H1 (cell line): ENCODE results near the gene CUX1. TPM values are rescaled to one million over a fixed set of nuclear protein-coding genes. Genes with fewer than 3 reads are reported as not detected.

ENCODE experiments used
- CTCF ChIA-PET: fragments of 300-600 bp; sonication (Branson Sonifier 250); formaldehyde crosslinking; loops from one replicate; lab custom pipeline; 2021; ENCODE audit not compliant: partially characterized antibody; lab: Charles Lee
- POLR2A ChIA-PET: fragments of 300-600 bp; sonication (Branson Sonifier 250); formaldehyde crosslinking; loops from one replicate; lab custom pipeline; 2021; ENCODE audit warnings: inconsistent platforms; ENCODE audit not compliant: partially characterized antibody; lab: Charles Lee
- DNase-seq, 2 experiments: peaks; one replicate each; pipeline versions ENCODE4 v3.0.0 to v3.0.0-alpha.2; 2010 to 2022; ENCODE audit warnings: low spot score in 2 of 2, low read depth in 1 of 2, mixed read lengths in 1 of 2
- FAIRE-seq: peaks from 2 replicates; lab custom pipeline; 2011; peaks lifted over from hg19 to GRCh38; lab: Jason Lieb, UNC
- H2AFZ ChIP-seq: 2 replicates; pipeline ENCODE4 v1.8.1; 2012; ENCODE audit warnings: low read length, inconsistent platforms
- H2AK5ac ChIP-seq: 2 replicates; pipeline ENCODE4 v1.6.1; 2013; ENCODE audit warnings: low read depth, low read length
- H2BK120ac ChIP-seq: replicated peaks from 2 replicates; pipeline ENCODE3; 2013; ENCODE audit warnings: low read depth, low read length, inconsistent platforms
- H2BK12ac ChIP-seq: 2 replicates; pipeline ENCODE4 v1.6.1; 2013; ENCODE audit warnings: low read depth, low read length
- H2BK15ac ChIP-seq: 2 replicates; pipeline ENCODE4 v1.6.1; 2013; ENCODE audit warnings: low read length
- H2BK20ac ChIP-seq: 2 replicates; pipeline ENCODE4 v1.6.1; 2013; ENCODE audit warnings: low read length
- H2BK5ac ChIP-seq: 2 replicates; pipeline ENCODE4 v1.6.1; 2013; ENCODE audit warnings: low read depth, low read length
- H3K14ac ChIP-seq: 2 replicates; pipeline ENCODE4 v1.6.1; 2013; ENCODE audit warnings: inconsistent platforms; ENCODE audit not compliant: insufficient read length
- H3K18ac ChIP-seq: 2 replicates; pipeline ENCODE4 v1.6.1; 2013; ENCODE audit warnings: low read length; ENCODE audit errors: extremely low read depth
- H3K23ac ChIP-seq: 2 replicates; pipeline ENCODE4 v1.6.1; 2013; ENCODE audit warnings: inconsistent platforms; ENCODE audit not compliant: insufficient read length
- H3K23me2 ChIP-seq: 2 replicates; pipeline ENCODE4 v1.6.1; 2013; ENCODE audit warnings: low read depth, low read length
- H3K27ac ChIP-seq: 2 replicates; pipeline ENCODE4 v1.6.1; 2011; ENCODE audit warnings: low read depth, low read length, inconsistent platforms
- H3K27me3 ChIP-seq, 4 experiments: replicated peaks in 1 of 4; 1 replicate in 1 of 4; 2 replicates in 3 of 4; pipeline versions ENCODE4 v1.6.1 to v1.8.1; 2011 to 2013; ENCODE audit warnings: low read length in 3 of 4, mild to moderate bottlenecking in 3 of 4, inconsistent platforms in 2 of 4, mixed read lengths in 2 of 4, moderate library complexity in 1 of 4; ENCODE audit not compliant: control insufficient read depth in 3 of 4, insufficient read depth in 3 of 4; ENCODE audit errors: extremely low read depth in 1 of 4
- H3K36me3 ChIP-seq, 4 experiments: 2 replicates each; pipeline versions ENCODE4 v1.6.1 to v1.8.1; 2011 to 2013; ENCODE audit warnings: mild to moderate bottlenecking in 4 of 4, low read length in 3 of 4, moderate library complexity in 2 of 4, control low read depth in 1 of 4, inconsistent platforms in 1 of 4; ENCODE audit not compliant: insufficient read depth in 4 of 4, control insufficient read depth in 2 of 4
- H3K4ac ChIP-seq: replicated peaks from 2 replicates; pipeline ENCODE3; 2013; ENCODE audit warnings: low read length, low read depth, mixed read lengths, inconsistent platforms; ENCODE audit not compliant: insufficient read length
- H3K4me1 ChIP-seq, 4 experiments: replicated peaks in 1 of 4; 1 replicate in 1 of 4; 2 replicates in 3 of 4; pipeline versions ENCODE4 v1.6.1 to v1.8.1; 2011 to 2013; ENCODE audit warnings: low read length in 3 of 4, inconsistent platforms in 2 of 4, mixed read lengths in 1 of 4; ENCODE audit not compliant: insufficient read depth in 4 of 4, control insufficient read depth in 3 of 4
- H3K4me2 ChIP-seq, 2 experiments: 2 replicates each; pipeline versions ENCODE4 v1.6.1 to v1.8.1; 2011 to 2013; ENCODE audit warnings: low read depth in 2 of 2, low read length in 2 of 2, control low read depth in 1 of 2, inconsistent platforms in 1 of 2, mild to moderate bottlenecking in 1 of 2; ENCODE audit not compliant: insufficient read depth in 1 of 2
- H3K4me3 ChIP-seq, 4 experiments: fragments of 200-600, 300-600 bp in 1 of 4; sonication (generic), shearing (Covaris generic), sonication (Bioruptor Twin) in 1 of 4; 2 replicates each; pipeline versions ENCODE4 v1.5.1 to v1.8.1; 2011 to 2016; ENCODE audit warnings: low read length in 4 of 4, low read depth in 3 of 4, control low read depth in 2 of 4, inconsistent platforms in 2 of 4, mild to moderate bottlenecking in 2 of 4, mixed read lengths in 1 of 4, moderate library complexity in 1 of 4; ENCODE audit not compliant: insufficient read depth in 2 of 4; ENCODE audit errors: extremely low read depth in 1 of 4
- H3K56ac ChIP-seq: replicated peaks from 2 replicates; pipeline ENCODE3; 2013; ENCODE audit warnings: low read depth, mild to moderate bottlenecking, mixed read lengths, low read length, inconsistent platforms; ENCODE audit not compliant: insufficient read length
- H3K79me1 ChIP-seq: 2 replicates; pipeline ENCODE4 v1.6.1; 2013; ENCODE audit warnings: low read depth, low read length, control low read depth
- H3K79me2 ChIP-seq, 2 experiments: 2 replicates each; pipeline versions ENCODE4 v1.6.1 to v1.8.1; 2012 to 2013; ENCODE audit warnings: low read length in 2 of 2, mild to moderate bottlenecking in 2 of 2, inconsistent platforms in 1 of 2; ENCODE audit not compliant: insufficient read depth in 2 of 2, control insufficient read depth in 1 of 2
- H3K9ac ChIP-seq, 4 experiments: replicated peaks in 1 of 4; 1 replicate in 1 of 4; 2 replicates in 3 of 4; pipeline versions ENCODE4 v1.6.1 to v1.8.1; 2011 to 2013; ENCODE audit warnings: low read depth in 3 of 4, low read length in 3 of 4, control low read depth in 2 of 4, mild to moderate bottlenecking in 2 of 4, moderate library complexity in 2 of 4, inconsistent platforms in 1 of 4; ENCODE audit errors: extremely low read depth in 1 of 4
- H3K9me3 ChIP-seq, 2 experiments: 2 replicates each; pipeline versions ENCODE4 v1.6.1 to v1.8.1; 2012 to 2013; ENCODE audit warnings: mild to moderate bottlenecking in 2 of 2, moderate library complexity in 2 of 2, control low read depth in 1 of 2, inconsistent platforms in 1 of 2, low read depth in 1 of 2, low read length in 1 of 2, mixed read lengths in 1 of 2; ENCODE audit not compliant: insufficient read depth in 2 of 2
- H4K20me1 ChIP-seq, 2 experiments: replicated peaks in 1 of 2; 2 replicates each; pipeline versions ENCODE3 to v1.8.1; 2011 to 2013; ENCODE audit warnings: inconsistent platforms in 2 of 2, low read length in 2 of 2, mild to moderate bottlenecking in 1 of 2; ENCODE audit not compliant: insufficient read depth in 2 of 2, control insufficient read depth in 1 of 2
- H4K5ac ChIP-seq: 2 replicates; pipeline ENCODE4 v1.6.1; 2013; ENCODE audit warnings: low read length, low read depth, mixed read lengths, inconsistent platforms; ENCODE audit not compliant: insufficient read length
- H4K8ac ChIP-seq: 2 replicates; pipeline ENCODE4 v1.8.0; 2013; ENCODE audit warnings: mild to moderate bottlenecking, moderate library complexity, low read length, inconsistent platforms; ENCODE audit not compliant: insufficient read depth; ENCODE audit errors: extremely low read depth
- H4K91ac ChIP-seq: replicated peaks from 2 replicates; pipeline ENCODE3; 2013; ENCODE audit warnings: low read length, mixed read lengths, inconsistent platforms; ENCODE audit not compliant: insufficient read length
- EGR1 ChIP-seq: IDR thresholded peaks from 2 replicates; pipeline ENCODE4 v1.6.1; 2011; ENCODE audit warnings: low read depth, low read length, borderline replicate concordance
- RFX5 ChIP-seq: IDR thresholded peaks from 2 replicates; pipeline ENCODE4 v1.6.1; 2011; ENCODE audit warnings: low read depth, low read length, improper control_type of control experiment, borderline replicate concordance
- SIX5 ChIP-seq: IDR thresholded peaks from 2 replicates; pipeline ENCODE4 v1.6.1; 2011; ENCODE audit warnings: mild to moderate bottlenecking, low read depth, low read length
- USF2 ChIP-seq: IDR thresholded peaks from 2 replicates; pipeline ENCODE4 v1.6.1; 2011; ENCODE audit warnings: low read length, improper control_type of control experiment
- WGBS, 2 experiments: shearing (Covaris generic) in 1 of 2; methylation state at CpG; one replicate each; pipeline versions ENCODE4 v1.1.6 to v1.1.7; 2013 to 2015; ENCODE audit warnings: low lambda C conversion rate in 2 of 2, mixed read lengths in 2 of 2, inconsistent platforms in 1 of 2, low coverage in 1 of 2, missing lambda C conversion rate in 1 of 2; ENCODE audit not compliant: insufficient replicate concordance in 2 of 2, insufficient coverage in 1 of 2, insufficient read length in 1 of 2; ENCODE audit errors: extremely low coverage in 1 of 2, missing lambda C conversion rate in 1 of 2; 5-methylcytosine and 5-hydroxymethylcytosine counted together
- polyA plus RNA-seq, 7 experiments: library from polyadenylated mRNA; depleted of rRNA in 3 of 7; stranded (reverse) in 5 of 7; unstranded in 2 of 7; fragments of >200 nt in 5 of 7; fragments of 200-250 nt in 2 of 7; gene quantifications; 1 replicate in 5 of 7; 2 replicates in 1 of 7; 4 replicates in 1 of 7; pipeline versions ENCODE4 v1.2.1 to v1.2.3, GENCODE V29; 2011 to 2013; ENCODE audit warnings: missing spikeins in 2 of 7, mixed read lengths in 2 of 7
- total RNA-seq: library from RNA; stranded (reverse); fragmentation: NEBNext Ultra II Directional; extraction: Animal tissue kit (Norgen Biotek cat#: 25700); gene quantifications from 2 replicates; pipeline ENCODE4 v1.2.1, GENCODE V29; 2021

Gene CUX1
- total and polyA plus RNA-seq, 2 of the 8 experiments (the other 6 are each of a cell fraction or from before 2014, with no cell fraction given): 21.6 to 65.9 TPM

GRCh38 chr7:101891936-101892640 lies 74.7 kb downstream of the CUX1 start:
- Histone ChIP-seq H4K20me1 (peaks cover 15 to 19% of the 10 kb centered on the region in 2 experiments), H4K5ac (no peak overlapping the region), H3K79me2 (peaks cover 6 to 97% of the 10 kb centered on the region in 2 experiments), H2AFZ (no peak overlapping the region), H2BK12ac (no peak overlapping the region), H3K23me2 (no peaks in the 10 kb centered on the region), H3K9me3 (no peaks in the 10 kb centered on the region), H2BK15ac (no peak overlapping the region), H3K9ac (no peak overlapping the region), H3K56ac (no peak overlapping the region), H3K18ac (no peak overlapping the region), H3K23ac (no peak overlapping the region), H3K27ac (no peak overlapping the region), H4K91ac (no peak overlapping the region), H3K4ac (no peak overlapping the region), H3K79me1 (peaks cover 3% of the 10 kb centered on the region), H3K27me3 (no peaks in the 10 kb centered on the region), H3K4me1 (peaks cover 0 to 7% (median 4%) of the 10 kb centered on the region in 4 experiments; a peak in 6 of 7 replicates), H4K8ac (no peak overlapping the region), H2BK20ac (no peak overlapping the region), H2AK5ac (no peak overlapping the region), H3K36me3 (no peaks in the 10 kb centered on the region), H3K4me3 (no peak overlapping the region), H2BK5ac (no peak overlapping the region), H3K14ac (no peak overlapping the region), H2BK120ac (no peak overlapping the region), H3K4me2 (no peak overlapping the region)
- FAIRE-seq: no peak
- ChIA-PET POLR2A (interaction anchor here (0.9 to 1.0 kb wide), 2 partner anchors 13 kb away, joined by 3 read pairs; no protein-coding TSS in a partner anchor), CTCF (no interaction called here)
- WGBS, 2 experiments: 87% methylated on average over 11 of the region's 11 CpGs; no CpG with 5 or more reads in 1 of the 2 experiments
- DNase-seq: no peak
- TF ChIP-seq RFX5 (no peak), SIX5 (no peak), USF2 (no peak), EGR1 (no peak)
